HG02973 (cell line): ENCODE measurements around the gene GIGYF1.
"Not testable (repeated sequence)": the region's sequence is repeated elsewhere in the genome, so short reads cannot be mapped to it uniquely, and the experiment has no call there.

Experiments used
- ATAC-seq: cut with Tn5 transposase; IDR thresholded peaks from one replicate; pipeline ENCODE4 v1.9.1; 2021; ENCODE audit warnings: moderate library complexity; ENCODE audit not compliant: unreplicated experiment

Gene GIGYF1

GRCh38 chr7:100694098-100694745 is at the start of gene GIGYF1:
TSS of gene GIGYF1 (minus strand) at chr7:100694250. CDS start at chr7:100688238, 6,012 bp downstream.
- ATAC-seq: peak; percentile 35

GRCh38 chr7:100739934-100740333 is 45.9 kb upstream of the GIGYF1 start:
- ATAC-seq: no peak

GRCh38 chr7:100736671-100737070 is 42.6 kb upstream of the GIGYF1 start:
- ATAC-seq: no peak

- ATAC-seq: no peak
These were observed 41.7 kb upstream of the GIGYF1 start for GRCh38 chr7:100735730-100736129.

- ATAC-seq: no peak
These were observed 38.0 kb upstream of the GIGYF1 start for GRCh38 chr7:100731937-100732636.

- ATAC-seq: no peak
These were observed 36.2 kb upstream of the GIGYF1 start for GRCh38 chr7:100730136-100730800.

- no peak for ATAC-seq
These were observed 34.1 kb upstream of the GIGYF1 start for GRCh38 chr7:100728196-100728595.

- ATAC-seq: no peak
These were observed 33.1 kb upstream of the GIGYF1 start for GRCh38 chr7:100726996-100727761.

GRCh38 chr7:100724364-100724763 is 30.3 kb upstream of the GIGYF1 start:
- ATAC-seq: not testable (repeated sequence)

- no peak for ATAC-seq
These were observed 29.8 kb upstream of the GIGYF1 start for GRCh38 chr7:100723732-100724275.

- no peak for ATAC-seq
These were observed 28.6 kb upstream of the GIGYF1 start for GRCh38 chr7:100722480-100723212.

- ATAC-seq: no peak
These were observed 27.4 kb upstream of the GIGYF1 start for GRCh38 chr7:100721505-100721812.

- no peak for ATAC-seq
These were observed 26.8 kb upstream of the GIGYF1 start for GRCh38 chr7:100720671-100721504.

GRCh38 chr7:100720279-100720670 is 26.2 kb upstream of the GIGYF1 start, which contains the start of gene EPO:
TSS of gene EPO (plus strand) at chr7:100720468. CDS start at chr7:100720981, 513 bp downstream.
- ATAC-seq: no peak

- no peak for ATAC-seq
These were observed 25.7 kb upstream of the GIGYF1 start for GRCh38 chr7:100719523-100720278.

GRCh38 chr7:100717073-100717472 is 23.0 kb upstream of the GIGYF1 start:
- ATAC-seq: not testable (repeated sequence)

- ATAC-seq: no peak
These were observed 20.7 kb upstream of the GIGYF1 start for GRCh38 chr7:100714725-100715124.

GRCh38 chr7:100711369-100711768 is 17.3 kb upstream of the GIGYF1 start:
- ATAC-seq: no peak

GRCh38 chr7:100710452-100710851 is 16.4 kb upstream of the GIGYF1 start:
- ATAC-seq: no peak
